Fibroblast of lung (primary cell): Measurements from ENCODE around the gene UBTD1.

Source experiments
- CTCF ChIP-seq, 2 donors: IDR thresholded peaks in 1 of 2; conservative IDR thresholded peaks in 1 of 2; 1 replicate in 1 of 2; 2 replicates in 1 of 2; pipeline ENCODE4 v1.5.1; 2011 to 2012; ENCODE audit warnings: low read length in 2 of 2, control low read depth in 1 of 2, inconsistent platforms in 1 of 2, low read depth in 1 of 2, mild to moderate bottlenecking in 1 of 2
- EZH2 ChIP-seq: IDR thresholded peaks from 2 replicates; pipeline ENCODE4 v1.5.1; 2012; ENCODE audit warnings: low read length, control low read depth, mild to moderate bottlenecking; ENCODE audit errors: missing control alignments

GRCh38 chr10:97587183-97587582, 88.5 kb downstream of the UBTD1 start:
- TF ChIP-seq CTCF (conservative IDR thresholded peaks at IDR 0.05 in 1 of 2, IDR thresholded peaks at IDR 0.05 in 1 of 2; ENCODE audit: low read depth in 1 of 2, low read length in 2 of 2) (no peak), EZH2 (no peak)
